SK-N-SH (cell line): Measurements from ENCODE around the gene KREMEN2. TPM values are rescaled to one million over a fixed set of nuclear protein-coding genes. Genes with fewer than 3 reads are reported as not detected.

Experiments
- CTCF ChIA-PET: fragments of 300-600, 350-600 bp; formaldehyde crosslinking; extraction: SDS; loops from one replicate; lab custom pipeline; 2021; lab: Yijun Ruan, JAX
- POLR2A ChIA-PET: fragments of 350-600 bp; sonication (Branson Sonifier 250); formaldehyde crosslinking; extraction: SDS; loops from one replicate; lab custom pipeline; 2020; ENCODE audit warnings: antibody characterized with exemption, inconsistent platforms; lab: Yijun Ruan, JAX
- DNase-seq: peaks from one replicate; pipeline ENCODE4 v3.0.0; 2012
- H2AFZ ChIP-seq: fragments of 200-600 bp; sonication (generic); 2 replicates; pipeline ENCODE4 v1.8.1; 2016; ENCODE audit warnings: antibody characterized with exemption, mild to moderate bottlenecking, low read depth
- H3F3A ChIP-seq: fragments of 200-600 bp; sonication (generic); replicated peaks from 2 replicates; pipeline ENCODE3; 2016; ENCODE audit warnings: antibody characterized with exemption, mild to moderate bottlenecking; ENCODE audit not compliant: insufficient read depth
- H3K27ac ChIP-seq, 2 experiments: fragments of 200-500 bp in 1 of 2; fragments of 200-600 bp in 1 of 2; sonication (Bioruptor generic) in 1 of 2; sonication (generic), shearing (Covaris generic) in 1 of 2; 2 replicates each; pipeline versions ENCODE4 v1.5.1 to v1.6.1; 2014 to 2016; ENCODE audit warnings: low read depth in 2 of 2, inconsistent platforms in 1 of 2, low read length in 1 of 2, mild to moderate bottlenecking in 1 of 2, mixed read lengths in 1 of 2
- H3K27me3 ChIP-seq: fragments of 200-600 bp; sonication (generic), shearing (Covaris generic); 2 replicates; pipeline ENCODE4 v1.6.1; 2016; ENCODE audit warnings: mixed run types; ENCODE audit not compliant: insufficient read depth
- H3K36me3 ChIP-seq, 2 experiments: fragments of 200-500 bp in 1 of 2; fragments of 200-600 bp in 1 of 2; sonication (Bioruptor generic) in 1 of 2; sonication (generic) in 1 of 2; replicated peaks in 1 of 2; 2 replicates each; pipeline versions ENCODE3 to v1.5.1; 2014 to 2016; ENCODE audit warnings: low read length in 1 of 2, mild to moderate bottlenecking in 1 of 2; ENCODE audit not compliant: insufficient read depth in 2 of 2, control insufficient read depth in 1 of 2
- H3K4me1 ChIP-seq, 2 experiments: fragments of 200-500 bp in 1 of 2; fragments of 200-600 bp in 1 of 2; sonication (Bioruptor generic) in 1 of 2; sonication (generic), shearing (Covaris generic) in 1 of 2; 2 replicates each; pipeline versions ENCODE4 v1.5.1 to v1.6.1; 2014 to 2016; ENCODE audit warnings: low read depth in 1 of 2, low read length in 1 of 2, mixed run types in 1 of 2; ENCODE audit not compliant: insufficient read depth in 2 of 2, control insufficient read depth in 1 of 2
- H3K4me2 ChIP-seq: fragments of 200-600 bp; sonication (generic), shearing (Covaris generic); 2 replicates; pipeline ENCODE4 v1.6.1; 2017; ENCODE audit warnings: mixed run types
- H3K4me3 ChIP-seq, 2 experiments: fragments of 200-500 bp in 1 of 2; fragments of 200-600 bp in 1 of 2; sonication (Bioruptor generic) in 1 of 2; sonication (generic), shearing (Covaris generic) in 1 of 2; 2 replicates each; pipeline versions ENCODE4 v1.5.1 to v1.8.1; 2014 to 2016; ENCODE audit warnings: low read depth in 2 of 2, inconsistent platforms in 1 of 2, low read length in 1 of 2, mild to moderate bottlenecking in 1 of 2, mixed read lengths in 1 of 2, moderate library complexity in 1 of 2
- H3K79me2 ChIP-seq: fragments of 200-600 bp; sonication (generic); 2 replicates; pipeline ENCODE4 v1.8.1; 2017; ENCODE audit warnings: mild to moderate bottlenecking; ENCODE audit not compliant: insufficient read depth
- H3K9ac ChIP-seq: fragments of 200-600 bp; sonication (generic); 2 replicates; pipeline ENCODE4 v1.6.1; 2017; ENCODE audit warnings: mixed run types
- H3K9me2 ChIP-seq: fragments of 200-600 bp; sonication (generic); 2 replicates; pipeline ENCODE4 v1.6.1; 2017; ENCODE audit warnings: mixed run types
- H3K9me3 ChIP-seq: fragments of 200-600 bp; sonication (generic); 2 replicates; pipeline ENCODE4 v1.6.1; 2017; ENCODE audit warnings: mixed run types, mild to moderate bottlenecking, moderate library complexity
- H4K20me1 ChIP-seq: fragments of 200-600 bp; sonication (generic); 2 replicates; pipeline ENCODE4 v1.6.1; 2017; ENCODE audit warnings: mild to moderate bottlenecking, mixed run types; ENCODE audit not compliant: insufficient read depth
- CHD2 ChIP-seq: fragments of 150-350 bp; IDR thresholded peaks from 2 replicates; pipeline ENCODE4 v1.6.1; 2018; ENCODE audit warnings: low read length; ENCODE audit not compliant: partially characterized antibody
- ELF1 ChIP-seq: IDR thresholded peaks from 2 replicates; pipeline ENCODE4 v1.4.0; 2012
- EP300 ChIP-seq, 2 experiments: IDR thresholded peaks; 2 replicates each; pipeline versions ENCODE4 v1.4.0 to v1.6.1; 2012; ENCODE audit warnings: borderline replicate concordance in 1 of 2, low read depth in 1 of 2, low read length in 1 of 2
- FOXJ3 ChIP-seq: sonication (generic); formaldehyde crosslinking; IDR thresholded peaks from 2 replicates; pipeline ENCODE4 v1.5.1; 2020; ENCODE audit warnings: mild to moderate bottlenecking, missing genetic modification reagents
- NFIC ChIP-seq: IDR thresholded peaks from 2 replicates; pipeline ENCODE4 v1.4.0; 2012; ENCODE audit warnings: borderline replicate concordance
- NRF1 ChIP-seq: IDR thresholded peaks from 2 replicates; pipeline ENCODE4 v1.6.1; 2012; ENCODE audit warnings: low read depth, mild to moderate bottlenecking, low read length
- POLR2AphosphoS5 ChIP-seq: IDR thresholded peaks from 2 replicates; pipeline ENCODE4 v1.6.1; 2012; ENCODE audit warnings: low read depth, low read length
- RAD21 ChIP-seq: IDR thresholded peaks from 2 replicates; pipeline ENCODE4 v1.6.1; 2012; ENCODE audit warnings: mild to moderate bottlenecking, low read length
- RFX5 ChIP-seq: IDR thresholded peaks from 2 replicates; pipeline ENCODE4 v1.6.1; 2012; ENCODE audit warnings: mild to moderate bottlenecking, improper control_type of control experiment, low read length
- RXRA ChIP-seq: IDR thresholded peaks from 2 replicates; pipeline ENCODE4 v1.4.0; 2012; ENCODE audit warnings: low read depth, mild to moderate bottlenecking, borderline replicate concordance
- SMC3 ChIP-seq: IDR thresholded peaks from 2 replicates; pipeline ENCODE4 v1.6.1; 2012; ENCODE audit warnings: low read depth, low read length, improper control_type of control experiment
- whole genome bisulfite sequencing: methylation state at CpG from one replicate; pipeline ENCODE4 v1.1.6; 2017; ENCODE audit warnings: low lambda C conversion rate; 5-methylcytosine and 5-hydroxymethylcytosine counted together
- polyA plus RNA-seq, 3 experiments: library from polyadenylated mRNA; depleted of rRNA; stranded (reverse); fragments of >200 nt; gene quantifications; 2 replicates each; pipeline ENCODE4 v1.2.3, GENCODE V29; 2012
- TF ChIP-seq, protein P1 (sequence below): IDR thresholded peaks from 2 replicates; pipeline ENCODE4 v1.4.0; 2012; ENCODE audit warnings: low read depth, borderline replicate concordance
- TF ChIP-seq, protein P2 (sequence below): fragments of 200-600 bp; sonication (generic); IDR thresholded peaks from 2 replicates; pipeline ENCODE4 v1.6.1; 2017; ENCODE audit warnings: antibody characterized with exemption, mild to moderate bottlenecking, moderate library complexity
- TF ChIP-seq, protein P3 (sequence below): fragments of 150-350 bp; IDR thresholded peaks from 2 replicates; pipeline ENCODE4 v1.6.1; 2017; ENCODE audit warnings: antibody characterized with exemption, low read length, low read depth, borderline replicate concordance
- TF ChIP-seq, protein P4 (sequence below): IDR thresholded peaks from 2 replicates; pipeline ENCODE4 v1.4.0; 2012; ENCODE audit warnings: low read depth, borderline replicate concordance
- TF ChIP-seq, protein P5 (sequence below): IDR thresholded peaks from 2 replicates; pipeline ENCODE4; 2012
- TF ChIP-seq, protein P6 (sequence below): fragments of 150-350 bp; IDR thresholded peaks from 2 replicates; pipeline ENCODE4 v1.6.1; 2016; ENCODE audit warnings: mild to moderate bottlenecking, low read depth, low read length

KREMEN2 gene
- polyA plus RNA-seq, 1 of the 3 experiments (the other 2 are of a cell fraction), result 0.77 TPM

DNA sequence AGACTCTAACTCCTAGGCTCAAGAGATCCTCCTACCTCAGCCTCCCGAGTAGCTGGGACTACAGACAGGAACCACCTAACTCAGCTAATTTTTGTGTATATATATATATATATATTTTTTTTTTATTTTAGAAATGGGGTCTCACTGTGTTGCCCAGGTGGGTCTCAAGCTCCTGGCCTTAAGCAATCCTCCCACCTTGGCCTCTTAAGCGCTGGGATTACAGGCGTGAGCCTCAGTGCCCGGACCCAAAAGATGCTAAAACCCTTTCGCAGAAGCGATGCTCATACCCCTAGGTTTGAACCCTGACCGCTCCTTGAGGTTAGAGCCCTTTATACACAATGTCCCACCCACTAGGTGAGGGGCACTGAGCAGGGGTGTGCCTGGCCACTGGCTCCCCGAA is 46.4 kb downstream of the KREMEN2 start (continued):
- TF ChIP-seq, protein P1, sequence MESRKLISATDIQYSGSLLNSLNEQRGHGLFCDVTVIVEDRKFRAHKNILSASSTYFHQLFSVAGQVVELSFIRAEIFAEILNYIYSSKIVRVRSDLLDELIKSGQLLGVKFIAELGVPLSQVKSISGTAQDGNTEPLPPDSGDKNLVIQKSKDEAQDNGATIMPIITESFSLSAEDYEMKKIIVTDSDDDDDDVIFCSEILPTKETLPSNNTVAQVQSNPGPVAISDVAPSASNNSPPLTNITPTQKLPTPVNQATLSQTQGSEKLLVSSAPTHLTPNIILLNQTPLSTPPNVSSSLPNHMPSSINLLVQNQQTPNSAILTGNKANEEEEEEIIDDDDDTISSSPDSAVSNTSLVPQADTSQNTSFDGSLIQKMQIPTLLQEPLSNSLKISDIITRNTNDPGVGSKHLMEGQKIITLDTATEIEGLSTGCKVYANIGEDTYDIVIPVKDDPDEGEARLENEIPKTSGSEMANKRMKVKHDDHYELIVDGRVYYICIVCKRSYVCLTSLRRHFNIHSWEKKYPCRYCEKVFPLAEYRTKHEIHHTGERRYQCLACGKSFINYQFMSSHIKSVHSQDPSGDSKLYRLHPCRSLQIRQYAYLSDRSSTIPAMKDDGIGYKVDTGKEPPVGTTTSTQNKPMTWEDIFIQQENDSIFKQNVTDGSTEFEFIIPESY, result no peak
- TF ChIP-seq FOXJ3 (CRISPR knock-in tag), result no peak
- no peak for TF ChIP-seq SMC3
- TF ChIP-seq RFX5, result no peak
- TF ChIP-seq RAD21, result no peak
- TF ChIP-seq POLR2AphosphoS5, result no peak
- TF ChIP-seq, all 33 proteins: peak for 0

DNA sequence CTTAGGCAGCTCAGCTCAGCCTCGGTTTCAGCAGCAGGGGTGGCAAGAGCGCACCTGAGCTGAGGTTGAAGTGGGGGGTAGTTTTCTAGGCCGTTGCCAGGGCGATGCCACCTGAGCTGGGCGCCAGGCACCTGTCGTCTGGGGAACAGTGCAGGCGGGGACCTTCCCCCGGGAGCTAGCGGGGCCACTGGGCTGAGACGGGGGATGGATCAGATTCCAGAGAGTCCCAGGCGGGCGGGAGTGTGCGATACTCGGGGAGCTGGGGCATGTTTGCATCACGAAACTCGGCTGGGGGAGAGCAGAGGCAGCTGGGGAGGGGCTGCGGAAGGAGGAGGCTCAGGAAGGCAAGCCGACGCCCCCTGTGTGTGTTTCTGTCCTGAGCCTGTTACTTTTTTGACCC is 48.2 kb downstream of the KREMEN2 start:
- Histone ChIP-seq H3K79me2 (no peaks in the 10 kb centered on the region), H3K9me3 (no peaks in the 10 kb centered on the region), H2AFZ (no peak overlapping the region), H3K4me2 (no peak overlapping the region), H3K4me3 (no peak overlapping the region), H3K9ac (no peak overlapping the region), H3K4me1 (no peaks in the 10 kb centered on the region), H3K36me3 (no peaks in the 10 kb centered on the region), H3K27ac (no peak overlapping the region), H3K27me3 (no peaks in the 10 kb centered on the region), H3K9me2 (no peaks in the 10 kb centered on the region), H3F3A (no peaks in the 10 kb centered on the region), H4K20me1 (no peaks in the 10 kb centered on the region)
- WGBS, result 68% methylated on average over 13 of the region's 19 CpGs
- ChIA-PET POLR2A (no interaction called here), CTCF (interaction anchor here (0.6 to 1.5 kb wide), 4 partner anchors 9 to 20 kb away, joined by 3 to 5 read pairs (median 4); no protein-coding TSS in a partner anchor)
- TF ChIP-seq RAD21 (no peak), NFIC (no peak), EP300 (IDR thresholded peaks at IDR 0.05; ENCODE audit: borderline replicate concordance in 1 of 2, low read depth in 1 of 2, low read length in 1 of 2) (no peak)
- no peak for DNase-seq

DNA sequence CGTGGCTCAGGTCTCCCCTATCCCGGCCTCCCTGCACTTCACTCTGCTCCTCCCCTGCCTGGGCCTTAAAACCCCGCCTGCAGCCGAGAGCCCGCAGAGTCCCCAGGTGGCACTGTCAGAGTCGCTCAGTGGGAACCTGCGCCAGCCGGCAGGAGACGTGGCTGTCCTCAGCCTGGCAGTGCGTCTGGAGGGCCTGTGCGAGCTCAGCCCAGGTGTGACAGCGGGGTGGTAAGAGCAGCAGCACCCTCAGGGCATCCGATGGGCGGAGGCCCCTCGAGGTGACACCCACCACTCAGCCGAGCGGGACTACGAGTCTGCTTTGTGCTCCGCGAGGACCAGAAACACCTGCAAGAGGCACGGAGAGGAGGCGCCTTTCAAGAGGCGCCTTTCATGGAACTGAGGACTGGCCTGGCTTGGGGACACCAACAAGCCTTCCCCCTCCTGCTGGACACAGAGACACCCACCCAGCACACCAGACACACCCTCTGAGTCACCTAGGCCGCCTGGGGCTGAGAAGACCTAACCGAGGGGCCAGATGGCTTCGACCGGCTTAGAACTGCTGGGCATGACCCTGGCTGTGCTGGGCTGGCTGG is 48.8 kb downstream of the KREMEN2 start, which contains the start of gene CLDN9:
Gene CLDN9 (plus strand): TSS at position 96 of the 593 bp plus-strand sequence. CDS start 440 bp downstream, at position 536.
- H3K9me3 ChIP-seq, result no peaks in the 10 kb centered on the region
- H3K79me2 ChIP-seq, result no peaks in the 10 kb centered on the region
- WGBS, result 74% methylated on average over 15 of the region's 27 CpGs
- no peaks in the 10 kb centered on the region for H3K36me3 ChIP-seq
- H4K20me1 ChIP-seq, result no peaks in the 10 kb centered on the region
- no peaks in the 10 kb centered on the region for H3K9me2 ChIP-seq
- ChIA-PET POLR2A (no interaction called here), CTCF (interaction anchor here (1.0 to 1.5 kb wide), 3 partner anchors 8 to 19 kb away, joined by 3 to 5 read pairs (median 4); no protein-coding TSS in a partner anchor)
- no peak within 1 kb of the TSS for H3K9ac ChIP-seq
- no peak for DNase-seq
- H3K4me1 ChIP-seq, result peaks cover 0 to 1% of the 10 kb centered on the region in 2 experiments; a peak in 1 of 4 replicates
- H3F3A ChIP-seq, result no peaks in the 10 kb centered on the region
- no peak within 1 kb of the TSS for H3K4me3 ChIP-seq
- no peaks in the 10 kb centered on the region for H3K27me3 ChIP-seq
- no peak within 1 kb of the TSS for H2AFZ ChIP-seq
- H3K4me2 ChIP-seq, result no peak within 1 kb of the TSS
- no peak within 1 kb of the TSS for H3K27ac ChIP-seq
- no peak for TF ChIP-seq EP300 (IDR thresholded peaks at IDR 0.05; ENCODE audit: borderline replicate concordance in 1 of 2, low read depth in 1 of 2, low read length in 1 of 2)
- TF ChIP-seq RFX5, result no peak
- no peak for TF ChIP-seq ELF1
- TF ChIP-seq CHD2, result no peak
- TF ChIP-seq NRF1, result no peak
- TF ChIP-seq, protein P2, sequence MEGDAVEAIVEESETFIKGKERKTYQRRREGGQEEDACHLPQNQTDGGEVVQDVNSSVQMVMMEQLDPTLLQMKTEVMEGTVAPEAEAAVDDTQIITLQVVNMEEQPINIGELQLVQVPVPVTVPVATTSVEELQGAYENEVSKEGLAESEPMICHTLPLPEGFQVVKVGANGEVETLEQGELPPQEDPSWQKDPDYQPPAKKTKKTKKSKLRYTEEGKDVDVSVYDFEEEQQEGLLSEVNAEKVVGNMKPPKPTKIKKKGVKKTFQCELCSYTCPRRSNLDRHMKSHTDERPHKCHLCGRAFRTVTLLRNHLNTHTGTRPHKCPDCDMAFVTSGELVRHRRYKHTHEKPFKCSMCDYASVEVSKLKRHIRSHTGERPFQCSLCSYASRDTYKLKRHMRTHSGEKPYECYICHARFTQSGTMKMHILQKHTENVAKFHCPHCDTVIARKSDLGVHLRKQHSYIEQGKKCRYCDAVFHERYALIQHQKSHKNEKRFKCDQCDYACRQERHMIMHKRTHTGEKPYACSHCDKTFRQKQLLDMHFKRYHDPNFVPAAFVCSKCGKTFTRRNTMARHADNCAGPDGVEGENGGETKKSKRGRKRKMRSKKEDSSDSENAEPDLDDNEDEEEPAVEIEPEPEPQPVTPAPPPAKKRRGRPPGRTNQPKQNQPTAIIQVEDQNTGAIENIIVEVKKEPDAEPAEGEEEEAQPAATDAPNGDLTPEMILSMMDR, result no peak
- TF ChIP-seq, protein P3, sequence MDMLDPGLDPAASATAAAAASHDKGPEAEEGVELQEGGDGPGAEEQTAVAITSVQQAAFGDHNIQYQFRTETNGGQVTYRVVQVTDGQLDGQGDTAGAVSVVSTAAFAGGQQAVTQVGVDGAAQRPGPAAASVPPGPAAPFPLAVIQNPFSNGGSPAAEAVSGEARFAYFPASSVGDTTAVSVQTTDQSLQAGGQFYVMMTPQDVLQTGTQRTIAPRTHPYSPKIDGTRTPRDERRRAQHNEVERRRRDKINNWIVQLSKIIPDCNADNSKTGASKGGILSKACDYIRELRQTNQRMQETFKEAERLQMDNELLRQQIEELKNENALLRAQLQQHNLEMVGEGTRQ, result no peak
- TF ChIP-seq, protein P4, sequence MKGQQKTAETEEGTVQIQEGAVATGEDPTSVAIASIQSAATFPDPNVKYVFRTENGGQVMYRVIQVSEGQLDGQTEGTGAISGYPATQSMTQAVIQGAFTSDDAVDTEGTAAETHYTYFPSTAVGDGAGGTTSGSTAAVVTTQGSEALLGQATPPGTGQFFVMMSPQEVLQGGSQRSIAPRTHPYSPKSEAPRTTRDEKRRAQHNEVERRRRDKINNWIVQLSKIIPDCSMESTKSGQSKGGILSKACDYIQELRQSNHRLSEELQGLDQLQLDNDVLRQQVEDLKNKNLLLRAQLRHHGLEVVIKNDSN, result no peak
- TF ChIP-seq, protein P5, sequence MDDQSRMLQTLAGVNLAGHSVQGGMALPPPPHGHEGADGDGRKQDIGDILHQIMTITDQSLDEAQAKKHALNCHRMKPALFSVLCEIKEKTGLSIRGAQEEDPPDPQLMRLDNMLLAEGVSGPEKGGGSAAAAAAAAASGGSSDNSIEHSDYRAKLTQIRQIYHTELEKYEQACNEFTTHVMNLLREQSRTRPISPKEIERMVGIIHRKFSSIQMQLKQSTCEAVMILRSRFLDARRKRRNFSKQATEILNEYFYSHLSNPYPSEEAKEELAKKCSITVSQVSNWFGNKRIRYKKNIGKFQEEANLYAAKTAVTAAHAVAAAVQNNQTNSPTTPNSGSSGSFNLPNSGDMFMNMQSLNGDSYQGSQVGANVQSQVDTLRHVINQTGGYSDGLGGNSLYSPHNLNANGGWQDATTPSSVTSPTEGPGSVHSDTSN, result no peak
- TF ChIP-seq RXRA, result no peak
- TF ChIP-seq, protein P6, sequence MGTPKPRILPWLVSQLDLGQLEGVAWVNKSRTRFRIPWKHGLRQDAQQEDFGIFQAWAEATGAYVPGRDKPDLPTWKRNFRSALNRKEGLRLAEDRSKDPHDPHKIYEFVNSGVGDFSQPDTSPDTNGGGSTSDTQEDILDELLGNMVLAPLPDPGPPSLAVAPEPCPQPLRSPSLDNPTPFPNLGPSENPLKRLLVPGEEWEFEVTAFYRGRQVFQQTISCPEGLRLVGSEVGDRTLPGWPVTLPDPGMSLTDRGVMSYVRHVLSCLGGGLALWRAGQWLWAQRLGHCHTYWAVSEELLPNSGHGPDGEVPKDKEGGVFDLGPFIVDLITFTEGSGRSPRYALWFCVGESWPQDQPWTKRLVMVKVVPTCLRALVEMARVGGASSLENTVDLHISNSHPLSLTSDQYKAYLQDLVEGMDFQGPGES, result no peak
